HEK293 (cell line): ENCODE results near the gene TFPT.

Experiments
- CTCF ChIA-PET: fragments of 350-600 bp; formaldehyde crosslinking; extraction: SDS; loops from one replicate; lab custom pipeline; 2021; ENCODE audit warnings: antibody characterized with exemption; lab: Yijun Ruan, JAX
- POLR2A ChIA-PET: fragments of 300-600 bp; formaldehyde crosslinking; extraction: SDS; loops from one replicate; lab custom pipeline; 2020; ENCODE audit warnings: antibody characterized with exemption, inconsistent platforms; lab: Yijun Ruan, JAX
- H3K27ac ChIP-seq: fragments of 200-500 bp; sonication (Bioruptor generic); 2 replicates; pipeline ENCODE4 v1.5.1; 2014; ENCODE audit warnings: low read depth, low read length, control low read depth, inconsistent platforms; ENCODE audit errors: extremely low read depth
- H3K36me3 ChIP-seq, 2 experiments: fragments of 200-500 bp in 1 of 2; sonication (Bioruptor generic) in 1 of 2; 1 replicate in 1 of 2; 2 replicates in 1 of 2; pipeline ENCODE4 v1.5.1; 2014 to 2017; ENCODE audit warnings: inconsistent platforms in 2 of 2, low read length in 2 of 2; ENCODE audit not compliant: control insufficient read depth in 2 of 2, insufficient read depth in 1 of 2
- H3K4me1 ChIP-seq: fragments of 200-500 bp; sonication (Bioruptor generic); 2 replicates; pipeline ENCODE4 v1.5.1; 2014; ENCODE audit warnings: mild to moderate bottlenecking, low read length, inconsistent platforms; ENCODE audit not compliant: control insufficient read depth, insufficient read depth
- H3K4me3 ChIP-seq: 2 replicates; pipeline ENCODE4 v1.5.1; 2011; ENCODE audit warnings: low read depth, mild to moderate bottlenecking, control low read depth, low read length, moderate library complexity
- H3K9me3 ChIP-seq: fragments of 200-500 bp; sonication (Bioruptor generic); 2 replicates; pipeline ENCODE4 v1.5.1; 2014; ENCODE audit warnings: low read depth, low read length, inconsistent platforms; ENCODE audit not compliant: control insufficient read depth, insufficient read depth
- ELK4 ChIP-seq: IDR thresholded peaks from 2 replicates; pipeline ENCODE4 v1.6.1; 2011; ENCODE audit warnings: mild to moderate bottlenecking, low read depth, low read length, borderline replicate concordance
- MZF1 ChIP-seq: fragments of 450-650 bp; formaldehyde crosslinking; IDR thresholded peaks from 2 replicates; pipeline ENCODE4 v1.5.1; 2017; ENCODE audit warnings: missing biosample characterization, missing genetic modification characterization, borderline replicate concordance
- PRDM2 ChIP-seq: fragments of 450-650 bp; formaldehyde crosslinking; IDR thresholded peaks from 2 replicates; pipeline ENCODE4 v1.5.1; 2016; ENCODE audit warnings: missing biosample characterization, missing genetic modification characterization, borderline replicate concordance
- YY1 ChIP-seq: fragments of 450-650 bp; formaldehyde crosslinking; IDR thresholded peaks from 2 replicates; pipeline ENCODE4 v1.5.1; 2018; ENCODE audit warnings: missing biosample characterization, missing genetic modification characterization
- ZBTB11 ChIP-seq: fragments of 450-650 bp; formaldehyde crosslinking; conservative IDR thresholded peaks from 2 replicates; pipeline ENCODE4 v1.5.1; 2016; ENCODE audit warnings: low read depth, missing biosample characterization, missing genetic modification characterization
- ZBTB17 ChIP-seq: fragments of 450-650 bp; formaldehyde crosslinking; IDR thresholded peaks from 2 replicates; pipeline ENCODE4 v1.5.1; 2016; ENCODE audit warnings: missing biosample characterization, missing genetic modification characterization
- ZNF274 ChIP-seq, 2 experiments: fragments of 200-500 bp in 1 of 2; fragments of 450-650 bp in 1 of 2; sonication (Bioruptor generic) in 1 of 2; formaldehyde crosslinking in 1 of 2; IDR thresholded peaks; 2 replicates each; pipeline versions ENCODE4 v1.5.1 to v1.6.1; 2014 to 2016; ENCODE audit warnings: borderline replicate concordance in 1 of 2, inconsistent platforms in 1 of 2, low read length in 1 of 2, missing biosample characterization in 1 of 2, missing genetic modification characterization in 1 of 2
- ZNF280D ChIP-seq: fragments of 450-650 bp; formaldehyde crosslinking; IDR thresholded peaks from 2 replicates; pipeline ENCODE4 v1.5.1; 2016; ENCODE audit warnings: missing biosample characterization, missing genetic modification characterization
- ZNF585B ChIP-seq: fragments of 450-650 bp; formaldehyde crosslinking; IDR thresholded peaks from 2 replicates; pipeline ENCODE4 v1.5.1; 2016; ENCODE audit warnings: missing biosample characterization, missing genetic modification characterization
- ZNF610 ChIP-seq: fragments of 450-650 bp; formaldehyde crosslinking; IDR thresholded peaks from 2 replicates; pipeline ENCODE4 v1.5.1; 2016; ENCODE audit warnings: missing biosample characterization, missing genetic modification characterization, borderline replicate concordance
- ZSCAN16 ChIP-seq: fragments of 450-650 bp; formaldehyde crosslinking; IDR thresholded peaks from 2 replicates; pipeline ENCODE4 v1.5.1; 2016; ENCODE audit warnings: missing biosample characterization, missing genetic modification characterization

TFPT gene

GRCh38 chr19:54094426-54095000 lies 20.9 kb downstream of the TFPT start (continued):
- TF ChIP-seq ZBTB11 (tag by site-specific recombination) (no peak), MZF1 (tag by site-specific recombination) (no peak), ZNF274 (IDR thresholded peaks at IDR 0.05; ENCODE audit: low read length) (no peak), ZNF274 (tag by site-specific recombination; IDR thresholded peaks at IDR 0.05; ENCODE audit: borderline replicate concordance) (no peak), ELK4 (no peak), ZNF610 (tag by site-specific recombination) (no peak), ZNF280D (no peak), ZSCAN16 (tag by site-specific recombination) (no peak), ZBTB17 (no peak)

GRCh38 chr19:54084410-54084809 lies 31.0 kb downstream of the TFPT start:
- TF ChIP-seq PRDM2 (tag by site-specific recombination) (no peak), ZNF585B (tag by site-specific recombination) (no peak), YY1 (tag by site-specific recombination) (no peak)
- Histone ChIP-seq H3K36me3 (no peaks in the 10 kb centered on the region), H3K9me3 (no peaks in the 10 kb centered on the region; the same call in 1 of the 2 replicates), H3K4me3 (no peak overlapping the region), H3K4me1 (no peaks in the 10 kb centered on the region), H3K27ac (no peak overlapping the region)
- ChIA-PET POLR2A (no interaction called here), CTCF (no interaction called here)
